Neural cell (in vitro differentiated cells): ENCODE data around the gene SRI.

Experiments
- CTCF ChIP-seq: fragments of 450-650 bp; IDR thresholded peaks from 2 replicates; pipeline ENCODE4 v1.5.1; 2014; ENCODE audit warnings: antibody characterized with exemption, mild to moderate bottlenecking, moderate library complexity; ENCODE audit not compliant: poor library complexity, severe bottlenecking
- EP300 ChIP-seq: fragments of 450-650 bp; conservative IDR thresholded peaks from 2 replicates; pipeline ENCODE4 v1.6.1; 2014; ENCODE audit warnings: antibody characterized with exemption, mild to moderate bottlenecking, moderate library complexity; ENCODE audit not compliant: poor library complexity, severe bottlenecking
- EZH2 ChIP-seq: fragments of 200-600, 300-800 bp; shearing (Covaris generic), sonication (generic); IDR thresholded peaks from 2 replicates; pipeline ENCODE4 v1.6.1; 2014; ENCODE audit warnings: antibody characterized with exemption, low read length, borderline replicate concordance, mild to moderate bottlenecking; ENCODE audit not compliant: insufficient read depth, poor library complexity, severe bottlenecking
- POLR2AphosphoS5 ChIP-seq: IDR thresholded peaks from 2 replicates; pipeline ENCODE4 v1.6.1; 2012
- RAD21 ChIP-seq: fragments of 450-650 bp; conservative IDR thresholded peaks from 2 replicates; pipeline ENCODE4 v1.6.1; 2014; ENCODE audit warnings: antibody characterized with exemption, mild to moderate bottlenecking, moderate library complexity
- REST ChIP-seq: IDR thresholded peaks from 2 replicates; pipeline ENCODE4 v1.6.1; 2012; ENCODE audit warnings: borderline replicate concordance
- SMC3 ChIP-seq: fragments of 450-650 bp; conservative IDR thresholded peaks from 2 replicates; pipeline ENCODE4 v1.6.1; 2014; ENCODE audit warnings: antibody characterized with exemption, mild to moderate bottlenecking, moderate library complexity; ENCODE audit not compliant: poor library complexity
- TAF1 ChIP-seq: IDR thresholded peaks from 2 replicates; pipeline ENCODE4 v1.6.1; 2012; ENCODE audit warnings: low read depth

- TF ChIP-seq EP300 (no peak), CTCF (no peak), EZH2 (no peak), REST (no peak), SMC3 (no peak), TAF1 (no peak), POLR2AphosphoS5 (no peak), RAD21 (no peak)
These were observed 9.6 kb upstream of the SRI start for GRCh38 chr7:88229302-88229995.
